K562 (cell line): ENCODE data around the gene PRR15. TPM values are rescaled to one million over a fixed set of nuclear protein-coding genes. Genes with fewer than 3 reads are reported as not detected.

Source experiments
- ATAC-seq: fragments of 200-7000 bp; cut with Tn5 transposase; 3 replicates; pipeline ENCODE4 v1.9.1; 2020; ENCODE audit warnings: moderate library complexity
- BruUV-seq: library from RNA; stranded (reverse); fragments of 400-500 nt; replicated peaks from 2 replicates; lab custom pipeline; 2021; lab: Mats Ljungman, UMichigan
- CTCF ChIA-PET: fragments of 300-600 bp; formaldehyde crosslinking; extraction: SDS; loops from one replicate; lab custom pipeline; 2021; ENCODE audit warnings: low intra/inter-chr PET ratio; lab: Yijun Ruan, JAX
- POLR2A ChIA-PET: fragments of 300-600, 350-650 bp; sonication (Branson Sonifier 250); formaldehyde crosslinking; extraction: SDS; loops from one replicate; lab custom pipeline; 2021; ENCODE audit warnings: antibody characterized with exemption, inconsistent platforms; lab: Yijun Ruan, JAX
- DNase-seq, 4 experiments: peaks; one replicate each; pipeline versions ENCODE4 v3.0.0 to v3.0.0-alpha.2; 2011 to 2018; ENCODE audit warnings: low spot score in 3 of 4, mixed read lengths in 3 of 4; ENCODE audit errors: extremely low read depth in 1 of 4
- FAIRE-seq: peaks from 2 replicates; lab custom pipeline; 2011; peaks lifted over from hg19 to GRCh38; lab: Jason Lieb, UNC
- H2AFZ ChIP-seq: 2 replicates; pipeline ENCODE4 v1.6.0; 2011; ENCODE audit warnings: low read depth, low read length, control low read depth, inconsistent platforms
- H3K27ac ChIP-seq: fragments of 200-600 bp; 3 replicates; pipeline ENCODE4 v1.8.0; 2011; ENCODE audit warnings: low read depth, mild to moderate bottlenecking, control low read depth, inconsistent platforms, low read length, moderate library complexity, mixed read lengths; ENCODE audit errors: extremely low read depth
- H3K27me3 ChIP-seq, 2 experiments: fragments of 300-600 bp in 1 of 2; 2 replicates in 1 of 2; 3 replicates in 1 of 2; pipeline versions ENCODE4 v1.6.0 to v1.8.0; 2011; ENCODE audit warnings: inconsistent platforms in 2 of 2, low read length in 2 of 2, mild to moderate bottlenecking in 1 of 2, mixed read lengths in 1 of 2, moderate library complexity in 1 of 2; ENCODE audit not compliant: control insufficient read depth in 2 of 2, insufficient read depth in 2 of 2
- H3K36me3 ChIP-seq: fragments of 300-600 bp; 3 replicates; pipeline ENCODE4 v1.8.0; 2011; ENCODE audit warnings: mild to moderate bottlenecking, low read length, inconsistent platforms; ENCODE audit not compliant: control insufficient read depth, insufficient read depth
- H3K4me1 ChIP-seq, 2 experiments: fragments of 200-600 bp in 1 of 2; replicated peaks in 1 of 2; 2 replicates in 1 of 2; 3 replicates in 1 of 2; pipeline versions ENCODE4 v1.5.1 to v1.8.0; 2011; ENCODE audit warnings: inconsistent platforms in 2 of 2, low read length in 2 of 2, mild to moderate bottlenecking in 1 of 2, mixed read lengths in 1 of 2, moderate library complexity in 1 of 2; ENCODE audit not compliant: control insufficient read depth in 2 of 2, insufficient read depth in 2 of 2
- H3K4me2 ChIP-seq: 2 replicates; pipeline ENCODE4 v1.6.1; 2011; ENCODE audit warnings: low read length, control low read depth, inconsistent platforms, mixed read lengths; ENCODE audit not compliant: insufficient read depth
- H3K4me3 ChIP-seq: fragments of 200-600 bp; sonication (generic), shearing (Covaris generic); 2 replicates; pipeline ENCODE4 v1.5.1; 2016; ENCODE audit warnings: control low read depth, inconsistent platforms
- H3K79me2 ChIP-seq: fragments of 200-600 bp; 3 replicates; pipeline ENCODE4 v1.8.0; 2011; ENCODE audit warnings: low read length, inconsistent platforms; ENCODE audit not compliant: control insufficient read depth, insufficient read depth
- H3K9ac ChIP-seq, 2 experiments: 2 replicates each; pipeline versions ENCODE4 v1.6.0 to v1.6.1; 2011; ENCODE audit warnings: low read depth in 2 of 2, low read length in 2 of 2, control low read depth in 1 of 2, inconsistent platforms in 1 of 2, mild to moderate bottlenecking in 1 of 2, mixed read lengths in 1 of 2; ENCODE audit not compliant: insufficient read depth in 1 of 2
- H3K9me1 ChIP-seq: one replicate; pipeline ENCODE4 v1.6.0; 2011; ENCODE audit warnings: inconsistent platforms, mild to moderate bottlenecking, low read length, moderate library complexity; ENCODE audit not compliant: control insufficient read depth, insufficient read depth
- H3K9me3 ChIP-seq: replicated peaks from 2 replicates; pipeline ENCODE4 v1.5.1; 2011; ENCODE audit warnings: low read depth, low read length, inconsistent platforms; ENCODE audit not compliant: control insufficient read depth, insufficient read depth
- H4K20me1 ChIP-seq: replicated peaks from 2 replicates; pipeline ENCODE4 v1.6.1; 2011; ENCODE audit warnings: low read length, inconsistent platforms, mixed read lengths; ENCODE audit not compliant: control insufficient read depth, insufficient read depth
- ARID2 ChIP-seq: fragments of 450-650 bp; IDR thresholded peaks from 2 replicates; pipeline ENCODE4 v1.6.1; 2017; ENCODE audit warnings: antibody characterized with exemption, mild to moderate bottlenecking
- ASH1L ChIP-seq: fragments of 450-650 bp; IDR thresholded peaks from 2 replicates; pipeline ENCODE4 v1.6.1; 2018; ENCODE audit warnings: borderline replicate concordance, mild to moderate bottlenecking, low read depth; ENCODE audit not compliant: partially characterized antibody
- FOXP1 ChIP-seq: sonication (generic); formaldehyde crosslinking; IDR thresholded peaks from 2 replicates; pipeline ENCODE4 v1.8.0; 2022; ENCODE audit warnings: mild to moderate bottlenecking, missing genetic modification reagents
- MEF2D ChIP-seq: conservative IDR thresholded peaks from 2 replicates; pipeline ENCODE4 v1.6.1; 2016; ENCODE audit warnings: low read depth, missing genetic modification characterization, missing compliant biosample characterization
- MTA1 ChIP-seq: fragments of 450-650 bp; IDR thresholded peaks from 2 replicates; pipeline ENCODE4 v1.6.1; 2017; ENCODE audit warnings: borderline replicate concordance
- NFIX ChIP-seq: fragments of 250-450 bp; sonication (Bioruptor Pico); IDR thresholded peaks from 2 replicates; pipeline ENCODE4 v1.4.0; 2020; ENCODE audit warnings: low read depth, mild to moderate bottlenecking, moderate library complexity
- PHB2 ChIP-seq: fragments of 450-650 bp; IDR thresholded peaks from 2 replicates; pipeline ENCODE4 v1.6.1; 2017; ENCODE audit warnings: low read depth
- PURB ChIP-seq: sonication (generic); formaldehyde crosslinking; IDR thresholded peaks from 2 replicates; pipeline ENCODE4 v1.9.0; 2021; ENCODE audit warnings: low read depth, mild to moderate bottlenecking, missing genetic modification reagents
- TCF3 ChIP-seq: sonication (generic); formaldehyde crosslinking; IDR thresholded peaks from 2 replicates; pipeline ENCODE4 v1.4.0; 2020; ENCODE audit warnings: mild to moderate bottlenecking, missing genetic modification reagents
- ZNF24 ChIP-seq: fragments of 450-650 bp; IDR thresholded peaks from 2 replicates; pipeline ENCODE4 v1.6.1; 2016
- ZNF592 ChIP-seq: fragments of 450-650 bp; IDR thresholded peaks from 2 replicates; pipeline ENCODE4 v1.6.1; 2017; ENCODE audit warnings: antibody characterized with exemption, mild to moderate bottlenecking
- WGBS: fragments of 100-300 bp; shearing (Covaris generic); methylation state at CpG from one replicate; pipeline ENCODE4 v1.1.6; 2016; ENCODE audit warnings: low coverage, mixed read lengths; ENCODE audit not compliant: insufficient coverage; ENCODE audit errors: missing lambda C conversion rate; 5-methylcytosine and 5-hydroxymethylcytosine counted together
- in situ Hi-C: fragments of 300-500 bp; cut with MboI; formaldehyde crosslinking; loops from 4 replicates; pipeline ENCODE4 v1.15.0; 2018; ENCODE audit warnings: inconsistent platforms, mixed read lengths
- intact Hi-C: fragments of 100-400 bp; cut with micrococcal nuclease; formaldehyde crosslinking; loops from 2 replicates; pipeline ENCODE4 v1.14.2; 2022
- polyA plus RNA-seq, 8 experiments: library from polyadenylated mRNA; depleted of rRNA in 4 of 8; stranded (reverse) in 5 of 8; unstranded in 3 of 8; fragments of >200 nt; fragmentation: Nextera tagmentation in 2 of 8; fragmentation: Illumina TruSeq in 1 of 8; extraction: Ambion mirVana in 2 of 8; extraction: Trizol in 1 of 8; gene quantifications; 2 replicates each; pipeline versions ENCODE4 v1.2.1 to v1.2.3, GENCODE V29; 2011 to 2014; ENCODE audit warnings: inconsistent platforms in 1 of 8, missing spikeins in 1 of 8
- total RNA-seq, 7 experiments: library from RNA; depleted of rRNA in 6 of 7; stranded (reverse); fragments of >200 nt in 6 of 7; fragmentation: Illumina TruSeq in 2 of 7; extraction: Trizol in 2 of 7; gene quantifications; 2 replicates each; pipeline versions ENCODE4 v1.2.1 to v1.2.3, GENCODE V29; 2011 to 2021; ENCODE audit warnings: low replicate concordance in 1 of 7
- TF ChIP-seq, protein P1 (sequence below): IDR thresholded peaks from 2 replicates; pipeline ENCODE4 v1.6.1; 2011; ENCODE audit not compliant: insufficient read length; ENCODE audit errors: extremely low read depth

The PRR15 gene
- total and polyA plus RNA-seq, 9 of the 15 experiments (the other 6 are each of a cell fraction or from before 2014, with no cell fraction given) = not detected

DNA sequence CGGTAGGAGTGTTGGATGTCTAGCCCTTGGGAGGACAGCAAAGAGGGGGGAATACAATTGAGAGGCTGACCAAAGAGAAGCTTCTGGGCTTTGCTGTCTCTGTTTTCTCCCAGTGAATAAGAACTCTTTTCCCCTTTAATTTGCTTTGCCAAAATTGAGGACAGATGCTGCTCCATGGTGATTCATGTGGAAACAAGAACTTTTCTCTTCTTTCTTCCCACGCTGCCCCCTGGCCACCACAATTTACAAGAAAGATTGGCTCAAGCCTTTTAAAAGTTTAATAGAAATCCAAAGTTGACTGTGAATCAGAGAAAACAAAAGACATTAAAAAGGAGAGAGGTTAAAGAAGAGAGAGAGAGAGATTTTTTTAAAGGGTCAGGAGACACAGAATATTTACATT, 49.0 kb downstream of the PRR15 start (continued):
- TF ChIP-seq MEF2D (tag) = no peak
- TF ChIP-seq ARID2 = no peak
- TF ChIP-seq, protein P1, sequence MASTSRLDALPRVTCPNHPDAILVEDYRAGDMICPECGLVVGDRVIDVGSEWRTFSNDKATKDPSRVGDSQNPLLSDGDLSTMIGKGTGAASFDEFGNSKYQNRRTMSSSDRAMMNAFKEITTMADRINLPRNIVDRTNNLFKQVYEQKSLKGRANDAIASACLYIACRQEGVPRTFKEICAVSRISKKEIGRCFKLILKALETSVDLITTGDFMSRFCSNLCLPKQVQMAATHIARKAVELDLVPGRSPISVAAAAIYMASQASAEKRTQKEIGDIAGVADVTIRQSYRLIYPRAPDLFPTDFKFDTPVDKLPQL = no peak
- no peak for TF ChIP-seq MTA1
- TF ChIP-seq NFIX (CRISPR knock-in tag) = no peak
- no peak for TF ChIP-seq PURB (CRISPR knock-in tag)
- no peak for TF ChIP-seq ASH1L

DNA sequence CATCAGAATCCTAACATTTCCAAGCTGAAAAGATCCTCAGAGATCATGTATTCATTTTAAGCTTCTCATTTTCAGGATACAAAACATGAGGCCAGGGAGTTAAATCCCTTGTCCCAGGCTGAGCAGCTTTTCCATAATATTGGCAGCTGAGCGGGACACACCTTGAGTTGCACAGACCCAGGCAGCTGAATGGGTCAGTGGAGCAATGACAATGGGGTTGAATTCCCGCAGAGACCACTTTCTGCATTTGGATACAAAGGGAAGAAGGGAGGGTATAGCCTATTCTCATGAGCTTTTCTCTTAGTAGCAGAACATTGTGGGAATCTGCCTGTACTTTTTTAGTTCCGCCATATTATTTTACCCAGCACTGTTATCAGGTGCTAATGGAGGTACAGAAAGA, 49.5 kb downstream of the PRR15 start:
- H2AFZ ChIP-seq = no peak overlapping the region
- no peak overlapping the region for H3K9ac ChIP-seq
- no TSS peak for BruUV-seq
- no peak for ATAC-seq
- CTCF ChIA-PET = interaction anchor here (0.7 kb wide), 1 partner anchor 10 kb away, joined by 3 read pairs; no protein-coding TSS in a partner anchor
- in situ Hi-C loops (no loop called here), intact Hi-C loops (no loop called here)
- POLR2A ChIA-PET = interaction anchor here (1.4 kb wide), 1 partner anchor 9 kb away, joined by 5 read pairs; no protein-coding TSS in a partner anchor
- no peak for TF ChIP-seq ZNF592
- no peak for TF ChIP-seq TCF3 (CRISPR knock-in tag)
- no peak for TF ChIP-seq ZNF24
- TF ChIP-seq PHB2 = no peak
- TF ChIP-seq FOXP1 = no peak
- no peak for DNase-seq
- no peaks in the 10 kb centered on the region for H3K79me2 ChIP-seq
- peaks cover 0 to 3% of the 10 kb centered on the region in 2 experiments; a peak in 1 of 5 replicates for H3K27me3 ChIP-seq
- no peaks in the 10 kb centered on the region for H3K9me3 ChIP-seq
- no peak overlapping the region for H3K4me3 ChIP-seq
- peaks cover 14 to 21% of the 10 kb centered on the region in 2 experiments; a peak in 4 of 5 replicates for H3K4me1 ChIP-seq
- no peak overlapping the region for H3K4me2 ChIP-seq
- 37% methylated on average over 3 of the region's 3 CpGs for WGBS
- H3K9me1 ChIP-seq = no peaks in the 10 kb centered on the region
- H4K20me1 ChIP-seq = no peaks in the 10 kb centered on the region; the same call in 1 of the 2 replicates
- H3K36me3 ChIP-seq = no peaks in the 10 kb centered on the region
- FAIRE-seq = no peak
- H3K27ac ChIP-seq = no peak overlapping the region
